HepG2 (cell line): Measurements from ENCODE around the gene MCOLN3. TPM values are rescaled to one million over a fixed set of nuclear protein-coding genes. Genes with fewer than 3 reads are reported as not detected.

Source experiments
- KMT2A ChIP-seq: sonication (generic); formaldehyde crosslinking; IDR thresholded peaks from 2 replicates; pipeline ENCODE4 v1.4.0; 2020; ENCODE audit warnings: missing genetic modification reagents
- ZNF251 ChIP-seq: sonication (generic); formaldehyde crosslinking; IDR thresholded peaks from 2 replicates; pipeline ENCODE4 v1.9.0; 2021; ENCODE audit warnings: mild to moderate bottlenecking, missing genetic modification reagents
- polyA plus RNA-seq, 8 experiments: library from polyadenylated mRNA; depleted of rRNA in 3 of 8; stranded (reverse) in 7 of 8; unstranded in 1 of 8; fragments of >200 nt; fragmentation: Illumina TruSeq in 4 of 8; extraction: Trizol in 4 of 8; gene quantifications; 2 replicates each; pipeline versions ENCODE4 v1.2.1 to v1.2.3, GENCODE V29; 2011 to 2016; ENCODE audit warnings: low read depth in 4 of 8, missing spikeins in 1 of 8, mixed read lengths in 1 of 8; ENCODE audit not compliant: insufficient read depth in 1 of 8
- total RNA-seq, 5 experiments: library from RNA; depleted of rRNA; stranded (reverse); fragments of >200 nt; fragmentation: Illumina TruSeq; extraction: Trizol; gene quantifications; 2 replicates each; pipeline ENCODE4 v1.2.3, GENCODE V29; 2016; ENCODE audit warnings: low read depth in 1 of 5
- TF ChIP-seq, protein P1 (sequence below): sonication (generic); formaldehyde crosslinking; IDR thresholded peaks from 2 replicates; pipeline ENCODE4 v1.5.0; 2020; ENCODE audit warnings: mild to moderate bottlenecking, missing genetic modification reagents, borderline replicate concordance
- TF ChIP-seq, protein P2 (sequence below): sonication (generic); formaldehyde crosslinking; IDR thresholded peaks from 2 replicates; pipeline ENCODE4 v1.5.0; 2020; ENCODE audit warnings: mild to moderate bottlenecking, missing genetic modification reagents
- TF ChIP-seq, protein P3 (sequence below), 2 experiments: sonication (generic) in 1 of 2; formaldehyde crosslinking in 1 of 2; IDR thresholded peaks; 2 replicates each; pipeline versions ENCODE4 v1.6.1 to v1.9.0; 2014 to 2022; ENCODE audit warnings: antibody characterized with exemption in 1 of 2, borderline replicate concordance in 1 of 2, inconsistent platforms in 1 of 2, low read depth in 1 of 2, missing genetic modification reagents in 1 of 2

The MCOLN3 gene
- total and polyA plus RNA-seq, 2 of the 13 experiments (the other 11 are each of a cell fraction or from before 2014, with no cell fraction given): 0.04 TPM

DNA sequence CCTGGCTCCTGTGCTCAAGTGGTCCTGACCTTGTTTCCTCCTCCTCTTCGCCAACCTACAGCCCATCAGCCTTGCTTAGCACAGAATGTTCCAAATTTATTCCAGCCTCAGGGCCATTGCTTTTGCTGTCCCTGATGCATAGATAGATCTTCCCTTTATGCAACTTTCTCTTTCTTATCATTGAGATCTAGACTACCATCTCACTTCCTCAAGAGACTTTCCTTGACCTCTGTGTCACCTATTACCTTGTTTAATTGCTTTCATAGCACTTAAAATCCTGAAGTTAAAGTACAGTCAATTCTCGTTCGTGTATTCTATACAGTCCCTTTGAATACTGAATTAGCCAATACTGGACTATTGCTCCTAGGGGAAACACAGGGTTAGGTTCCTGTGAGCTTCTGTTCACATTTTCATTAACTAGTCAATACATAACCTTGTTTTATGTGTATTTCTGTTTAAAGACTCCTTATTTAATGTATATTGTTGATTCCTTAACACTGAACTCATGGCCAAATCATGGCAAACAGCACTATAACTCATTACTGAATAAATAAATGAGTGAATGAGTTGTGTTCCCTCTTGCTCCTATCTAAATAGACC, 26.2 kb upstream of the MCOLN3 start (continued):
- TF ChIP-seq, protein P1, sequence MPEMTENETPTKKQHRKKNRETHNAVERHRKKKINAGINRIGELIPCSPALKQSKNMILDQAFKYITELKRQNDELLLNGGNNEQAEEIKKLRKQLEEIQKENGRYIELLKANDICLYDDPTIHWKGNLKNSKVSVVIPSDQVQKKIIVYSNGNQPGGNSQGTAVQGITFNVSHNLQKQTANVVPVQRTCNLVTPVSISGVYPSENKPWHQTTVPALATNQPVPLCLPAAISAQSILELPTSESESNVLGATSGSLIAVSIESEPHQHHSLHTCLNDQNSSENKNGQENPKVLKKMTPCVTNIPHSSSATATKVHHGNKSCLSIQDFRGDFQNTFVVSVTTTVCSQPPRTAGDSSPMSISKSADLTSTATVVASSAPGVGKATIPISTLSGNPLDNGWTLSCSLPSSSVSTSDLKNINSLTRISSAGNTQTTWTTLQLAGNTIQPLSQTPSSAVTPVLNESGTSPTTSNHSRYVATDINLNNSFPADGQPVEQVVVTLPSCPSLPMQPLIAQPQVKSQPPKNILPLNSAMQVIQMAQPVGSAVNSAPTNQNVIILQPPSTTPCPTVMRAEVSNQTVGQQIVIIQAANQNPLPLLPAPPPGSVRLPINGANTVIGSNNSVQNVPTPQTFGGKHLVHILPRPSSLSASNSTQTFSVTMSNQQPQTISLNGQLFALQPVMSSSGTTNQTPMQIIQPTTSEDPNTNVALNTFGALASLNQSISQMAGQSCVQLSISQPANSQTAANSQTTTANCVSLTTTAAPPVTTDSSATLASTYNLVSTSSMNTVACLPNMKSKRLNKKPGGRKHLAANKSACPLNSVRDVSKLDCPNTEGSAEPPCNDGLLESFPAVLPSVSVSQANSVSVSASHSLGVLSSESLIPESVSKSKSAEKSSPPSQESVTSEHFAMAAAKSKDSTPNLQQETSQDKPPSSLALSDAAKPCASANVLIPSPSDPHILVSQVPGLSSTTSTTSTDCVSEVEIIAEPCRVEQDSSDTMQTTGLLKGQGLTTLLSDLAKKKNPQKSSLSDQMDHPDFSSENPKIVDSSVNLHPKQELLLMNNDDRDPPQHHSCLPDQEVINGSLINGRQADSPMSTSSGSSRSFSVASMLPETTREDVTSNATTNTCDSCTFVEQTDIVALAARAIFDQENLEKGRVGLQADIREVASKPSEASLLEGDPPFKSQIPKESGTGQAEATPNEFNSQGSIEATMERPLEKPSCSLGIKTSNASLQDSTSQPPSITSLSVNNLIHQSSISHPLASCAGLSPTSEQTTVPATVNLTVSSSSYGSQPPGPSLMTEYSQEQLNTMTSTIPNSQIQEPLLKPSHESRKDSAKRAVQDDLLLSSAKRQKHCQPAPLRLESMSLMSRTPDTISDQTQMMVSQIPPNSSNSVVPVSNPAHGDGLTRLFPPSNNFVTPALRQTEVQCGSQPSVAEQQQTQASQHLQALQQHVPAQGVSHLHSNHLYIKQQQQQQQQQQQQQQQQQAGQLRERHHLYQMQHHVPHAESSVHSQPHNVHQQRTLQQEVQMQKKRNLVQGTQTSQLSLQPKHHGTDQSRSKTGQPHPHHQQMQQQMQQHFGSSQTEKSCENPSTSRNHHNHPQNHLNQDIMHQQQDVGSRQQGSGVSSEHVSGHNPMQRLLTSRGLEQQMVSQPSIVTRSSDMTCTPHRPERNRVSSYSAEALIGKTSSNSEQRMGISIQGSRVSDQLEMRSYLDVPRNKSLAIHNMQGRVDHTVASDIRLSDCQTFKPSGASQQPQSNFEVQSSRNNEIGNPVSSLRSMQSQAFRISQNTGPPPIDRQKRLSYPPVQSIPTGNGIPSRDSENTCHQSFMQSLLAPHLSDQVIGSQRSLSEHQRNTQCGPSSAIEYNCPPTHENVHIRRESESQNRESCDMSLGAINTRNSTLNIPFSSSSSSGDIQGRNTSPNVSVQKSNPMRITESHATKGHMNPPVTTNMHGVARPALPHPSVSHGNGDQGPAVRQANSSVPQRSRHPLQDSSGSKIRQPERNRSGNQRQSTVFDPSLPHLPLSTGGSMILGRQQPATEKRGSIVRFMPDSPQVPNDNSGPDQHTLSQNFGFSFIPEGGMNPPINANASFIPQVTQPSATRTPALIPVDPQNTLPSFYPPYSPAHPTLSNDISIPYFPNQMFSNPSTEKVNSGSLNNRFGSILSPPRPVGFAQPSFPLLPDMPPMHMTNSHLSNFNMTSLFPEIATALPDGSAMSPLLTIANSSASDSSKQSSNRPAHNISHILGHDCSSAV (CRISPR knock-in tag): no peak
- TF ChIP-seq, protein P2, sequence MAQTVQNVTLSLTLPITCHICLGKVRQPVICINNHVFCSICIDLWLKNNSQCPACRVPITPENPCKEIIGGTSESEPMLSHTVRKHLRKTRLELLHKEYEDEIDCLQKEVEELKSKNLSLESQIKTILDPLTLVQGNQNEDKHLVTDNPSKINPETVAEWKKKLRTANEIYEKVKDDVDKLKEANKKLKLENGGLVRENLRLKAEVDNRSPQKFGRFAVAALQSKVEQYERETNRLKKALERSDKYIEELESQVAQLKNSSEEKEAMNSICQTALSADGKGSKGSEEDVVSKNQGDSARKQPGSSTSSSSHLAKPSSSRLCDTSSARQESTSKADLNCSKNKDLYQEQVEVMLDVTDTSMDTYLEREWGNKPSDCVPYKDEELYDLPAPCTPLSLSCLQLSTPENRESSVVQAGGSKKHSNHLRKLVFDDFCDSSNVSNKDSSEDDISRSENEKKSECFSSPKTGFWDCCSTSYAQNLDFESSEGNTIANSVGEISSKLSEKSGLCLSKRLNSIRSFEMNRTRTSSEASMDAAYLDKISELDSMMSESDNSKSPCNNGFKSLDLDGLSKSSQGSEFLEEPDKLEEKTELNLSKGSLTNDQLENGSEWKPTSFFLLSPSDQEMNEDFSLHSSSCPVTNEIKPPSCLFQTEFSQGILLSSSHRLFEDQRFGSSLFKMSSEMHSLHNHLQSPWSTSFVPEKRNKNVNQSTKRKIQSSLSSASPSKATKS (CRISPR knock-in tag): no peak
- no peak for TF ChIP-seq KMT2A (CRISPR knock-in tag)
- TF ChIP-seq ZNF251 (CRISPR knock-in tag): no peak
- TF ChIP-seq, protein P3, sequence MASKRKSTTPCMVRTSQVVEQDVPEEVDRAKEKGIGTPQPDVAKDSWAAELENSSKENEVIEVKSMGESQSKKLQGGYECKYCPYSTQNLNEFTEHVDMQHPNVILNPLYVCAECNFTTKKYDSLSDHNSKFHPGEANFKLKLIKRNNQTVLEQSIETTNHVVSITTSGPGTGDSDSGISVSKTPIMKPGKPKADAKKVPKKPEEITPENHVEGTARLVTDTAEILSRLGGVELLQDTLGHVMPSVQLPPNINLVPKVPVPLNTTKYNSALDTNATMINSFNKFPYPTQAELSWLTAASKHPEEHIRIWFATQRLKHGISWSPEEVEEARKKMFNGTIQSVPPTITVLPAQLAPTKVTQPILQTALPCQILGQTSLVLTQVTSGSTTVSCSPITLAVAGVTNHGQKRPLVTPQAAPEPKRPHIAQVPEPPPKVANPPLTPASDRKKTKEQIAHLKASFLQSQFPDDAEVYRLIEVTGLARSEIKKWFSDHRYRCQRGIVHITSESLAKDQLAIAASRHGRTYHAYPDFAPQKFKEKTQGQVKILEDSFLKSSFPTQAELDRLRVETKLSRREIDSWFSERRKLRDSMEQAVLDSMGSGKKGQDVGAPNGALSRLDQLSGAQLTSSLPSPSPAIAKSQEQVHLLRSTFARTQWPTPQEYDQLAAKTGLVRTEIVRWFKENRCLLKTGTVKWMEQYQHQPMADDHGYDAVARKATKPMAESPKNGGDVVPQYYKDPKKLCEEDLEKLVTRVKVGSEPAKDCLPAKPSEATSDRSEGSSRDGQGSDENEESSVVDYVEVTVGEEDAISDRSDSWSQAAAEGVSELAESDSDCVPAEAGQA (IDR thresholded peaks at IDR 0.05; ENCODE audit: low read depth): no peak
- TF ChIP-seq, protein P3 (CRISPR knock-in tag; IDR thresholded peaks at IDR 0.05; ENCODE audit: borderline replicate concordance): no peak
- TF ChIP-seq, all 625 proteins: peak for 0
